H1 (cell line): ENCODE results near the gene ACTL8. TPM values are rescaled to one million over a fixed set of nuclear protein-coding genes. Genes with fewer than 3 reads are reported as not detected.

Source experiments
- CTCF ChIA-PET: fragments of 300-600 bp; sonication (Branson Sonifier 250); formaldehyde crosslinking; loops from one replicate; lab custom pipeline; 2021; ENCODE audit not compliant: partially characterized antibody; lab: Charles Lee
- POLR2A ChIA-PET: fragments of 300-600 bp; sonication (Branson Sonifier 250); formaldehyde crosslinking; loops from one replicate; lab custom pipeline; 2021; ENCODE audit warnings: inconsistent platforms; ENCODE audit not compliant: partially characterized antibody; lab: Charles Lee
- DNase-seq, 2 experiments: peaks; one replicate each; pipeline versions ENCODE4 v3.0.0 to v3.0.0-alpha.2; 2010 to 2022; ENCODE audit warnings: low spot score in 2 of 2, low read depth in 1 of 2, mixed read lengths in 1 of 2
- FAIRE-seq: peaks from 2 replicates; lab custom pipeline; 2011; peaks lifted over from hg19 to GRCh38; lab: Jason Lieb, UNC
- H2AFZ ChIP-seq: 2 replicates; pipeline ENCODE4 v1.8.1; 2012; ENCODE audit warnings: low read length, inconsistent platforms
- H2AK5ac ChIP-seq: 2 replicates; pipeline ENCODE4 v1.6.1; 2013; ENCODE audit warnings: low read depth, low read length
- H2BK120ac ChIP-seq: replicated peaks from 2 replicates; pipeline ENCODE3; 2013; ENCODE audit warnings: low read depth, low read length, inconsistent platforms
- H2BK12ac ChIP-seq: 2 replicates; pipeline ENCODE4 v1.6.1; 2013; ENCODE audit warnings: low read depth, low read length
- H2BK15ac ChIP-seq: 2 replicates; pipeline ENCODE4 v1.6.1; 2013; ENCODE audit warnings: low read length
- H2BK20ac ChIP-seq: 2 replicates; pipeline ENCODE4 v1.6.1; 2013; ENCODE audit warnings: low read length
- H2BK5ac ChIP-seq: 2 replicates; pipeline ENCODE4 v1.6.1; 2013; ENCODE audit warnings: low read depth, low read length
- H3K14ac ChIP-seq: 2 replicates; pipeline ENCODE4 v1.6.1; 2013; ENCODE audit warnings: inconsistent platforms; ENCODE audit not compliant: insufficient read length
- H3K18ac ChIP-seq: 2 replicates; pipeline ENCODE4 v1.6.1; 2013; ENCODE audit warnings: low read length; ENCODE audit errors: extremely low read depth
- H3K23ac ChIP-seq: 2 replicates; pipeline ENCODE4 v1.6.1; 2013; ENCODE audit warnings: inconsistent platforms; ENCODE audit not compliant: insufficient read length
- H3K23me2 ChIP-seq: 2 replicates; pipeline ENCODE4 v1.6.1; 2013; ENCODE audit warnings: low read depth, low read length
- H3K27ac ChIP-seq: 2 replicates; pipeline ENCODE4 v1.6.1; 2011; ENCODE audit warnings: low read depth, low read length, inconsistent platforms
- H3K27me3 ChIP-seq, 4 experiments: replicated peaks in 1 of 4; 1 replicate in 1 of 4; 2 replicates in 3 of 4; pipeline versions ENCODE4 v1.6.1 to v1.8.1; 2011 to 2013; ENCODE audit warnings: low read length in 3 of 4, mild to moderate bottlenecking in 3 of 4, inconsistent platforms in 2 of 4, mixed read lengths in 2 of 4, moderate library complexity in 1 of 4; ENCODE audit not compliant: control insufficient read depth in 3 of 4, insufficient read depth in 3 of 4; ENCODE audit errors: extremely low read depth in 1 of 4
- H3K36me3 ChIP-seq, 4 experiments: 2 replicates each; pipeline versions ENCODE4 v1.6.1 to v1.8.1; 2011 to 2013; ENCODE audit warnings: mild to moderate bottlenecking in 4 of 4, low read length in 3 of 4, moderate library complexity in 2 of 4, control low read depth in 1 of 4, inconsistent platforms in 1 of 4; ENCODE audit not compliant: insufficient read depth in 4 of 4, control insufficient read depth in 2 of 4
- H3K4ac ChIP-seq: replicated peaks from 2 replicates; pipeline ENCODE3; 2013; ENCODE audit warnings: low read length, low read depth, mixed read lengths, inconsistent platforms; ENCODE audit not compliant: insufficient read length
- H3K4me1 ChIP-seq, 4 experiments: replicated peaks in 1 of 4; 1 replicate in 1 of 4; 2 replicates in 3 of 4; pipeline versions ENCODE4 v1.6.1 to v1.8.1; 2011 to 2013; ENCODE audit warnings: low read length in 3 of 4, inconsistent platforms in 2 of 4, mixed read lengths in 1 of 4; ENCODE audit not compliant: insufficient read depth in 4 of 4, control insufficient read depth in 3 of 4
- H3K4me2 ChIP-seq, 2 experiments: 2 replicates each; pipeline versions ENCODE4 v1.6.1 to v1.8.1; 2011 to 2013; ENCODE audit warnings: low read depth in 2 of 2, low read length in 2 of 2, control low read depth in 1 of 2, inconsistent platforms in 1 of 2, mild to moderate bottlenecking in 1 of 2; ENCODE audit not compliant: insufficient read depth in 1 of 2
- H3K4me3 ChIP-seq, 4 experiments: fragments of 200-600, 300-600 bp in 1 of 4; sonication (generic), shearing (Covaris generic), sonication (Bioruptor Twin) in 1 of 4; 2 replicates each; pipeline versions ENCODE4 v1.5.1 to v1.8.1; 2011 to 2016; ENCODE audit warnings: low read length in 4 of 4, low read depth in 3 of 4, control low read depth in 2 of 4, inconsistent platforms in 2 of 4, mild to moderate bottlenecking in 2 of 4, mixed read lengths in 1 of 4, moderate library complexity in 1 of 4; ENCODE audit not compliant: insufficient read depth in 2 of 4; ENCODE audit errors: extremely low read depth in 1 of 4
- H3K56ac ChIP-seq: replicated peaks from 2 replicates; pipeline ENCODE3; 2013; ENCODE audit warnings: low read depth, mild to moderate bottlenecking, mixed read lengths, low read length, inconsistent platforms; ENCODE audit not compliant: insufficient read length
- H3K79me1 ChIP-seq: 2 replicates; pipeline ENCODE4 v1.6.1; 2013; ENCODE audit warnings: low read depth, low read length, control low read depth
- H3K79me2 ChIP-seq, 2 experiments: 2 replicates each; pipeline versions ENCODE4 v1.6.1 to v1.8.1; 2012 to 2013; ENCODE audit warnings: low read length in 2 of 2, mild to moderate bottlenecking in 2 of 2, inconsistent platforms in 1 of 2; ENCODE audit not compliant: insufficient read depth in 2 of 2, control insufficient read depth in 1 of 2
- H3K9ac ChIP-seq, 4 experiments: replicated peaks in 1 of 4; 1 replicate in 1 of 4; 2 replicates in 3 of 4; pipeline versions ENCODE4 v1.6.1 to v1.8.1; 2011 to 2013; ENCODE audit warnings: low read depth in 3 of 4, low read length in 3 of 4, control low read depth in 2 of 4, mild to moderate bottlenecking in 2 of 4, moderate library complexity in 2 of 4, inconsistent platforms in 1 of 4; ENCODE audit errors: extremely low read depth in 1 of 4
- H3K9me3 ChIP-seq, 2 experiments: 2 replicates each; pipeline versions ENCODE4 v1.6.1 to v1.8.1; 2012 to 2013; ENCODE audit warnings: mild to moderate bottlenecking in 2 of 2, moderate library complexity in 2 of 2, control low read depth in 1 of 2, inconsistent platforms in 1 of 2, low read depth in 1 of 2, low read length in 1 of 2, mixed read lengths in 1 of 2; ENCODE audit not compliant: insufficient read depth in 2 of 2
- H4K20me1 ChIP-seq, 2 experiments: replicated peaks in 1 of 2; 2 replicates each; pipeline versions ENCODE3 to v1.8.1; 2011 to 2013; ENCODE audit warnings: inconsistent platforms in 2 of 2, low read length in 2 of 2, mild to moderate bottlenecking in 1 of 2; ENCODE audit not compliant: insufficient read depth in 2 of 2, control insufficient read depth in 1 of 2
- H4K5ac ChIP-seq: 2 replicates; pipeline ENCODE4 v1.6.1; 2013; ENCODE audit warnings: low read length, low read depth, mixed read lengths, inconsistent platforms; ENCODE audit not compliant: insufficient read length
- H4K8ac ChIP-seq: 2 replicates; pipeline ENCODE4 v1.8.0; 2013; ENCODE audit warnings: mild to moderate bottlenecking, moderate library complexity, low read length, inconsistent platforms; ENCODE audit not compliant: insufficient read depth; ENCODE audit errors: extremely low read depth
- H4K91ac ChIP-seq: replicated peaks from 2 replicates; pipeline ENCODE3; 2013; ENCODE audit warnings: low read length, mixed read lengths, inconsistent platforms; ENCODE audit not compliant: insufficient read length
- FOSL1 ChIP-seq: IDR thresholded peaks from 2 replicates; pipeline ENCODE4 v1.6.1; 2011; ENCODE audit warnings: mild to moderate bottlenecking, low read depth, low read length, moderate library complexity; ENCODE audit not compliant: insufficient read depth
- JUN ChIP-seq: IDR thresholded peaks from 2 replicates; pipeline ENCODE4 v1.6.1; 2011; ENCODE audit warnings: low read depth, mild to moderate bottlenecking, improper control_type of control experiment, low read length
- RNF2 ChIP-seq: fragments of 200-900, 300-1000 bp; sonication (generic); IDR thresholded peaks from 2 replicates; pipeline ENCODE4 v1.7.1; 2016; ENCODE audit warnings: borderline replicate concordance, low read depth, mild to moderate bottlenecking, antibody characterized with exemption, low read length; ENCODE audit not compliant: poor library complexity, severe bottlenecking; ENCODE audit errors: missing control alignments
- SP4 ChIP-seq: IDR thresholded peaks from 2 replicates; pipeline ENCODE4 v1.6.1; 2012; ENCODE audit warnings: low read length, inconsistent platforms
- WGBS, 2 experiments: shearing (Covaris generic) in 1 of 2; methylation state at CpG; one replicate each; pipeline versions ENCODE4 v1.1.6 to v1.1.7; 2013 to 2015; ENCODE audit warnings: low lambda C conversion rate in 2 of 2, mixed read lengths in 2 of 2, inconsistent platforms in 1 of 2, low coverage in 1 of 2, missing lambda C conversion rate in 1 of 2; ENCODE audit not compliant: insufficient replicate concordance in 2 of 2, insufficient coverage in 1 of 2, insufficient read length in 1 of 2; ENCODE audit errors: extremely low coverage in 1 of 2, missing lambda C conversion rate in 1 of 2; 5-methylcytosine and 5-hydroxymethylcytosine counted together
- polyA plus RNA-seq, 7 experiments: library from polyadenylated mRNA; depleted of rRNA in 3 of 7; stranded (reverse) in 5 of 7; unstranded in 2 of 7; fragments of >200 nt in 5 of 7; fragments of 200-250 nt in 2 of 7; gene quantifications; 1 replicate in 5 of 7; 2 replicates in 1 of 7; 4 replicates in 1 of 7; pipeline versions ENCODE4 v1.2.1 to v1.2.3, GENCODE V29; 2011 to 2013; ENCODE audit warnings: missing spikeins in 2 of 7, mixed read lengths in 2 of 7
- total RNA-seq: library from RNA; stranded (reverse); fragmentation: NEBNext Ultra II Directional; extraction: Animal tissue kit (Norgen Biotek cat#: 25700); gene quantifications from 2 replicates; pipeline ENCODE4 v1.2.1, GENCODE V29; 2021

Gene ACTL8
- total and polyA plus RNA-seq, 2 of the 8 experiments (the other 6 are each of a cell fraction or from before 2014, with no cell fraction given) = 0.33 to 0.47 TPM

- no peak for TF ChIP-seq SP4
- no peak for TF ChIP-seq RNF2
- no peak for TF ChIP-seq JUN
- TF ChIP-seq FOSL1 = no peak
- Histone ChIP-seq H2BK20ac (no peak overlapping the region), H3K56ac (no peak overlapping the region), H2BK12ac (no peak overlapping the region), H2AFZ (no peak overlapping the region), H3K4ac (no peak overlapping the region), H3K4me1 (no peaks in the 10 kb centered on the region), H3K9ac (no peak overlapping the region), H3K4me3 (no peak overlapping the region), H2AK5ac (no peak overlapping the region), H3K27me3 (no peaks in the 10 kb centered on the region; a peak in 1 of 7 replicates), H3K23me2 (no peaks in the 10 kb centered on the region), H4K20me1 (no peaks in the 10 kb centered on the region), H3K18ac (no peak overlapping the region), H3K14ac (no peak overlapping the region), H4K8ac (no peak overlapping the region), H2BK5ac (no peak overlapping the region), H3K9me3 (no peaks in the 10 kb centered on the region), H3K27ac (no peak overlapping the region), H3K36me3 (no peaks in the 10 kb centered on the region), H4K91ac (no peak overlapping the region), H3K79me1 (no peaks in the 10 kb centered on the region; the same call in 1 of the 2 replicates), H3K23ac (no peak overlapping the region), H2BK120ac (no peak overlapping the region), H2BK15ac (no peak overlapping the region), H3K79me2 (no peaks in the 10 kb centered on the region), H4K5ac (no peak overlapping the region), H3K4me2 (no peak overlapping the region)
- DNase-seq (no peak), FAIRE-seq (no peak)
- POLR2A ChIA-PET = no interaction called here
- WGBS, 2 experiments = 77% methylated on average over 7 of the region's 7 CpGs; no CpG with 5 or more reads in 1 of the 2 experiments
- CTCF ChIA-PET = interaction anchor here (0.9 to 2.7 kb wide), 3 partner anchors 18 to 58 kb away, joined by 3 to 11 read pairs (median 6); no protein-coding TSS in a partner anchor
Measured at GRCh38 chr1:17798011-17798410, 42.9 kb downstream of the ACTL8 start.
